H9 (cell line): Measurements from ENCODE around the gene LRRC17. TPM values are rescaled to one million over a fixed set of nuclear protein-coding genes. Genes with fewer than 3 reads are reported as not detected.

Source experiments
- DNase-seq: peaks from one replicate; pipeline ENCODE4 v3.0.0-alpha.2; 2017
- H2AFZ ChIP-seq: one replicate; pipeline ENCODE4 v1.6.1; 2013; ENCODE audit warnings: mild to moderate bottlenecking, low read length, control low read depth, moderate library complexity
- H2AK5ac ChIP-seq: 2 replicates; pipeline ENCODE4 v1.6.1; 2013; ENCODE audit warnings: low read length, control low read depth, mixed read lengths; ENCODE audit not compliant: insufficient read length
- H2BK120ac ChIP-seq: one replicate; pipeline ENCODE4 v1.6.1; 2013; ENCODE audit warnings: low read depth, mild to moderate bottlenecking, low read length, control low read depth, inconsistent platforms; ENCODE audit not compliant: poor library complexity, severe bottlenecking
- H2BK12ac ChIP-seq: 2 replicates; pipeline ENCODE4 v1.6.1; 2013; ENCODE audit warnings: low read length, control low read depth, mixed read lengths, low read depth; ENCODE audit not compliant: insufficient read length
- H2BK15ac ChIP-seq: 2 replicates; pipeline ENCODE4 v1.6.1; 2013; ENCODE audit warnings: low read depth, low read length, control low read depth
- H2BK20ac ChIP-seq: one replicate; pipeline ENCODE4 v1.6.1; 2013; ENCODE audit warnings: low read depth, mild to moderate bottlenecking, low read length, control low read depth, inconsistent platforms; ENCODE audit not compliant: poor library complexity, severe bottlenecking
- H2BK5ac ChIP-seq: 2 replicates; pipeline ENCODE4 v1.6.1; 2013; ENCODE audit warnings: low read length, control low read depth, mixed read lengths; ENCODE audit not compliant: insufficient read length
- H3K14ac ChIP-seq: 2 replicates; pipeline ENCODE4 v1.6.1; 2013; ENCODE audit warnings: low read length, control low read depth; ENCODE audit not compliant: insufficient read depth
- H3K18ac ChIP-seq: 2 replicates; pipeline ENCODE4 v1.6.1; 2013; ENCODE audit warnings: low read depth, mild to moderate bottlenecking, mixed read lengths, low read length, control low read depth; ENCODE audit not compliant: insufficient read length
- H3K23ac ChIP-seq: 2 replicates; pipeline ENCODE4 v1.6.1; 2013; ENCODE audit warnings: low read length, control low read depth, mixed read lengths, low read depth; ENCODE audit not compliant: insufficient read length
- H3K23me2 ChIP-seq: 2 replicates; pipeline ENCODE4 v1.6.1; 2013; ENCODE audit warnings: low read depth, mild to moderate bottlenecking, mixed read lengths, low read length, control low read depth; ENCODE audit not compliant: insufficient read length, poor library complexity, severe bottlenecking
- H3K27ac ChIP-seq: 2 replicates; pipeline ENCODE4 v1.5.1; 2013; ENCODE audit warnings: low read length, control low read depth, mixed read lengths, low read depth; ENCODE audit not compliant: insufficient read length
- H3K27me3 ChIP-seq: 2 replicates; pipeline ENCODE4 v1.6.1; 2013; ENCODE audit warnings: low read length, control low read depth, inconsistent platforms; ENCODE audit not compliant: insufficient read depth
- H3K4ac ChIP-seq: 2 replicates; pipeline ENCODE4 v1.6.1; 2013; ENCODE audit warnings: low read depth, mild to moderate bottlenecking, control low read depth, inconsistent platforms, low read length, moderate library complexity
- H3K4me1 ChIP-seq: 2 replicates; pipeline ENCODE4 v1.6.1; 2013; ENCODE audit warnings: low read length, control low read depth, inconsistent platforms; ENCODE audit not compliant: insufficient read depth
- H3K4me2 ChIP-seq: 2 replicates; pipeline ENCODE4 v1.6.1; 2013; ENCODE audit warnings: low read length, control low read depth, mixed read lengths; ENCODE audit not compliant: insufficient read length, insufficient read depth
- H3K56ac ChIP-seq: 2 replicates; pipeline ENCODE4 v1.6.1; 2013; ENCODE audit warnings: low read depth, mild to moderate bottlenecking, mixed read lengths, low read length, control low read depth; ENCODE audit not compliant: insufficient read length
- H3K79me1 ChIP-seq: 2 replicates; pipeline ENCODE4 v1.6.1; 2013; ENCODE audit warnings: low read depth, mild to moderate bottlenecking, moderate library complexity, low read length, control low read depth, inconsistent platforms; ENCODE audit not compliant: insufficient read depth, poor library complexity, severe bottlenecking
- H3K79me2 ChIP-seq: 2 replicates; pipeline ENCODE4 v1.6.1; 2013; ENCODE audit warnings: low read length, control low read depth, inconsistent platforms; ENCODE audit not compliant: insufficient read depth
- H3K9ac ChIP-seq: 2 replicates; pipeline ENCODE4 v1.6.1; 2013; ENCODE audit warnings: low read length, control low read depth, mixed read lengths; ENCODE audit not compliant: insufficient read length; ENCODE audit errors: extremely low read depth
- H3K9me3 ChIP-seq: one replicate; pipeline ENCODE4 v1.6.1; 2013; ENCODE audit warnings: low read depth, low read length, inconsistent platforms; ENCODE audit not compliant: control insufficient read depth
- H3T11ph ChIP-seq: one replicate; pipeline ENCODE4 v1.6.1; 2013; ENCODE audit warnings: mild to moderate bottlenecking, low read length, control low read depth, inconsistent platforms
- H4K20me1 ChIP-seq: one replicate; pipeline ENCODE4 v1.6.1; 2013; ENCODE audit not compliant: control insufficient read depth, insufficient read length, insufficient read depth
- H4K5ac ChIP-seq: 2 replicates; pipeline ENCODE4 v1.6.1; 2013; ENCODE audit warnings: low read depth, mild to moderate bottlenecking, mixed read lengths, low read length, control low read depth; ENCODE audit not compliant: insufficient read length
- H4K8ac ChIP-seq: replicated peaks from 2 replicates; pipeline ENCODE4 v1.6.1; 2013; ENCODE audit warnings: low read length, control low read depth, mixed read lengths, low read depth; ENCODE audit not compliant: insufficient read length
- H4K91ac ChIP-seq: 2 replicates; pipeline ENCODE4 v1.6.1; 2013; ENCODE audit warnings: low read depth, mild to moderate bottlenecking, moderate library complexity, mixed read lengths, low read length, control low read depth; ENCODE audit not compliant: insufficient read length
- H3K27ac Mint-ChIP-seq, 3 experiments: 2 replicates in 2 of 3; 3 replicates in 1 of 3; pipeline ENCODE4 v1.8.0; 2020 to 2021; ENCODE audit warnings: mixed read lengths in 3 of 3, mild to moderate bottlenecking in 1 of 3, moderate library complexity in 1 of 3
- H3K27me3 Mint-ChIP-seq: 2 replicates; pipeline ENCODE4 v1.8.0; 2021; ENCODE audit warnings: low read depth, mild to moderate bottlenecking, moderate library complexity, mixed read lengths
- H3K36me3 Mint-ChIP-seq, 3 experiments: 2 replicates in 2 of 3; 3 replicates in 1 of 3; pipeline ENCODE4 v1.8.0; 2020 to 2021; ENCODE audit warnings: low read depth in 3 of 3, mixed read lengths in 3 of 3; ENCODE audit not compliant: insufficient read depth in 1 of 3
- H3K4me1 Mint-ChIP-seq, 2 experiments: 2 replicates each; pipeline ENCODE4 v1.8.0; 2020; ENCODE audit warnings: mixed read lengths in 2 of 2
- H3K4me3 Mint-ChIP-seq, 2 experiments: 2 replicates in 1 of 2; 3 replicates in 1 of 2; pipeline ENCODE4 v1.8.0; 2020 to 2021; ENCODE audit warnings: mild to moderate bottlenecking in 2 of 2, mixed read lengths in 2 of 2, moderate library complexity in 1 of 2
- H3K9me3 Mint-ChIP-seq, 2 experiments: 2 replicates in 1 of 2; 3 replicates in 1 of 2; pipeline ENCODE4 v1.8.0; 2020; ENCODE audit warnings: mild to moderate bottlenecking in 2 of 2, mixed read lengths in 2 of 2, moderate library complexity in 1 of 2
- CTCF ChIP-seq: fragments of 200-600 bp; sonication (generic); conservative IDR thresholded peaks from 3 replicates; pipeline ENCODE4 v1.8.0; 2021; ENCODE audit warnings: antibody characterized with exemption, mild to moderate bottlenecking
- total RNA-seq: library from RNA; stranded (reverse); gene quantifications from 2 replicates; pipeline ENCODE4 v1.2.1, GENCODE V29; 2021

The LRRC17 gene
- total RNA-seq, 1 experiment from 2014 or later: 2.0 TPM

- Histone ChIP-seq H3K79me1 (no peaks in the 10 kb centered on the region), H2AK5ac (no peak overlapping the region), H2BK120ac (no peak overlapping the region), H3K56ac (no peak overlapping the region), H3K27me3 (no peaks in the 10 kb centered on the region), H3T11ph (no peak overlapping the region), H3K23me2 (no peaks in the 10 kb centered on the region), H2AFZ (no peak overlapping the region), H4K20me1 (no peaks in the 10 kb centered on the region), H3K18ac (no peak overlapping the region), H3K23ac (no peak overlapping the region), H3K4me2 (no peak overlapping the region), H3K27ac (no peak overlapping the region), H4K5ac (no peak overlapping the region), H2BK5ac (no peak overlapping the region), H2BK12ac (no peak overlapping the region), H4K8ac (no peak overlapping the region), H3K4ac (no peak overlapping the region), H3K79me2 (no peaks in the 10 kb centered on the region), H2BK20ac (no peak overlapping the region), H4K91ac (no peak overlapping the region), H3K9me3 (no peaks in the 10 kb centered on the region), H3K4me1 (no peaks in the 10 kb centered on the region), H3K9ac (no peak overlapping the region), H2BK15ac (no peak overlapping the region), H3K14ac (no peak overlapping the region)
- Mint-ChIP-seq H3K4me1 (peaks cover 11 to 19% of the 10 kb centered on the region in 2 experiments), H3K9me3 (peaks cover 2 to 7% of the 10 kb centered on the region in 2 experiments; a peak in 2 of 5 replicates), H3K27ac (no peak overlapping the region), H3K36me3 (peaks cover 3 to 24% (median 4%) of the 10 kb centered on the region in 3 experiments; a peak in 5 of 7 replicates), H3K27me3 (no peaks in the 10 kb centered on the region), H3K4me3 (no peak overlapping the region)
- no peak for TF ChIP-seq CTCF
- no peak for DNase-seq
Measured at GRCh38 chr7:102908676-102909075, 4.1 kb upstream of the LRRC17 start.
